ENCODE results near the gene PHF21A.
"Not testable (repeated sequence)": the region's sequence is repeated elsewhere in the genome, so short reads cannot be mapped to it uniquely, and the experiment has no call there.

The PHF21A gene

GRCh38 chr11:46119352-46120216 is 1.7 kb downstream of the PHF21A start:
- peak overlapping the region; percentile 94 for H3K4me3 ChIP-seq (ENCODE audit: insufficient read depth, low read length, poor library complexity, severe bottlenecking)
- H3K4me2 ChIP-seq (ENCODE audit: low read depth, low read length, poor library complexity, severe bottlenecking) = peak overlapping the region; percentile 99
- no peaks in the 10 kb centered on the region for H3K27me3 ChIP-seq (ENCODE audit: low read length)
- H3K9ac ChIP-seq (ENCODE audit: low read length) = peak overlapping the region; percentile 84
- H3K9me2 ChIP-seq (replicated peaks; ENCODE audit: insufficient read depth, low read length) = no peaks in the 10 kb centered on the region
- no peaks in the 10 kb centered on the region for H4K20me1 ChIP-seq (ENCODE audit: low read depth, low read length)
- no peaks in the 10 kb centered on the region for H3K36me3 ChIP-seq (ENCODE audit: low read length)
- peaks cover 32% of the 10 kb centered on the region for H3F3A ChIP-seq (ENCODE audit: insufficient read depth)
- no peaks in the 10 kb centered on the region for H3K9me3 ChIP-seq (ENCODE audit: insufficient read depth, low read length)
- peak overlapping the region; percentile 84 for H3K27ac ChIP-seq (ENCODE audit: low read depth, low read length)
- TF ChIP-seq CTCF (IDR thresholded peaks at IDR 0.05; ENCODE audit: insufficient read depth, low read length, poor library complexity, severe bottlenecking) = no peak
- no peak for TF ChIP-seq EZH2phosphoT487 (conservative IDR thresholded peaks at IDR 0.05; ENCODE audit: low read length)
- H3K79me2 ChIP-seq (ENCODE audit: insufficient read depth, low read length) = peaks cover 55% of the 10 kb centered on the region
- H2AFZ ChIP-seq (ENCODE audit: low read depth, low read length, severe bottlenecking) = peak overlapping the region; percentile 38

GRCh38 chr11:46118702-46119351 is 2.4 kb downstream of the PHF21A start:
- no peak for TF ChIP-seq CTCF (IDR thresholded peaks at IDR 0.05; ENCODE audit: insufficient read depth, low read length, poor library complexity, severe bottlenecking)
- TF ChIP-seq EZH2phosphoT487 (conservative IDR thresholded peaks at IDR 0.05; ENCODE audit: low read length) = no peak
- peak overlapping the region; percentile 38 for H2AFZ ChIP-seq (ENCODE audit: low read depth, low read length, severe bottlenecking)
- H3K27ac ChIP-seq (ENCODE audit: low read depth, low read length) = peak overlapping the region; percentile 84
- H3K79me2 ChIP-seq (ENCODE audit: insufficient read depth, low read length) = peaks cover 63% of the 10 kb centered on the region
- peak overlapping the region; percentile 94 for H3K4me3 ChIP-seq (ENCODE audit: insufficient read depth, low read length, poor library complexity, severe bottlenecking)
- no peaks in the 10 kb centered on the region for H3K36me3 ChIP-seq (ENCODE audit: low read length)
- H3K9me2 ChIP-seq (replicated peaks; ENCODE audit: insufficient read depth, low read length) = no peaks in the 10 kb centered on the region
- H3K9ac ChIP-seq (ENCODE audit: low read length) = peak overlapping the region; percentile 84
- peak overlapping the region; percentile 99 for H3K4me2 ChIP-seq (ENCODE audit: low read depth, low read length, poor library complexity, severe bottlenecking)
- no peaks in the 10 kb centered on the region for H3K9me3 ChIP-seq (ENCODE audit: insufficient read depth, low read length)
- H3F3A ChIP-seq (ENCODE audit: insufficient read depth) = peaks cover 37% of the 10 kb centered on the region
- H4K20me1 ChIP-seq (ENCODE audit: low read depth, low read length) = no peaks in the 10 kb centered on the region
- H3K27me3 ChIP-seq (ENCODE audit: low read length) = no peaks in the 10 kb centered on the region

- H3K9me3 ChIP-seq (ENCODE audit: insufficient read depth, low read length) = no peaks in the 10 kb centered on the region
- H3K4me3 ChIP-seq (ENCODE audit: insufficient read depth, low read length, poor library complexity, severe bottlenecking) = peak overlapping the region; percentile 5
- H3K4me2 ChIP-seq (ENCODE audit: low read depth, low read length, poor library complexity, severe bottlenecking) = peak overlapping the region; percentile 99
- peaks cover 37% of the 10 kb centered on the region for H3F3A ChIP-seq (ENCODE audit: insufficient read depth)
- peak overlapping the region; percentile 84; the same call in 1 of the 2 replicates for H3K27ac ChIP-seq (ENCODE audit: low read depth, low read length)
- no peak for TF ChIP-seq EZH2phosphoT487 (conservative IDR thresholded peaks at IDR 0.05; ENCODE audit: low read length)
- peak; percentile 39 for TF ChIP-seq CTCF (IDR thresholded peaks at IDR 0.05; ENCODE audit: insufficient read depth, low read length, poor library complexity, severe bottlenecking)
- no peaks in the 10 kb centered on the region for H3K27me3 ChIP-seq (ENCODE audit: low read length)
- no peaks in the 10 kb centered on the region for H4K20me1 ChIP-seq (ENCODE audit: low read depth, low read length)
- no peak overlapping the region for H3K9ac ChIP-seq (ENCODE audit: low read length)
- H3K36me3 ChIP-seq (ENCODE audit: low read length) = no peaks in the 10 kb centered on the region
- no peak overlapping the region for H2AFZ ChIP-seq (ENCODE audit: low read depth, low read length, severe bottlenecking)
- peaks cover 72% of the 10 kb centered on the region for H3K79me2 ChIP-seq (ENCODE audit: insufficient read depth, low read length)
- no peaks in the 10 kb centered on the region for H3K9me2 ChIP-seq (replicated peaks; ENCODE audit: insufficient read depth, low read length)
Measured at GRCh38 chr11:46117842-46118241, 3.4 kb downstream of the PHF21A start.

GRCh38 chr11:46116712-46117037 is 4.6 kb downstream of the PHF21A start:
- not testable (repeated sequence) for H3K27ac ChIP-seq (ENCODE audit: low read depth, low read length); H4K20me1 ChIP-seq (ENCODE audit: low read depth, low read length); H3K4me3 ChIP-seq (ENCODE audit: insufficient read depth, low read length, poor library complexity, severe bottlenecking); H3K9ac ChIP-seq (ENCODE audit: low read length); H3K9me2 ChIP-seq (replicated peaks; ENCODE audit: insufficient read depth, low read length); H3K27me3 ChIP-seq (ENCODE audit: low read length); H3K36me3 ChIP-seq (ENCODE audit: low read length); H3K9me3 ChIP-seq (ENCODE audit: insufficient read depth, low read length); H2AFZ ChIP-seq (ENCODE audit: low read depth, low read length, severe bottlenecking)
- Histone ChIP-seq H3K4me2 (ENCODE audit: low read depth, low read length, poor library complexity, severe bottlenecking) (peak overlapping the region; percentile 99), H3K79me2 (ENCODE audit: insufficient read depth, low read length) (peaks cover 83% of the 10 kb centered on the region), H3F3A (ENCODE audit: insufficient read depth) (peaks cover 35% of the 10 kb centered on the region)
